CD4-positive, alpha-beta T cell treated with Interleukin-1 beta for 1 hour (primary cell): Measurements from ENCODE around the gene AKAP7.

ENCODE experiments used
- DNase-seq, 2 donors: peaks; one replicate each; pipeline ENCODE4 v3.0.0-alpha.2; 2020 to 2022

The AKAP7 gene

GRCh38 chr6:131205481-131206244, 70.4 kb downstream of the AKAP7 start:
- peak in 1 of 2 donors; percentile 10 for DNase-seq

- DNase-seq, result no peak
These were observed 71.4 kb downstream of the AKAP7 start for GRCh38 chr6:131206463-131207251.

DNA sequence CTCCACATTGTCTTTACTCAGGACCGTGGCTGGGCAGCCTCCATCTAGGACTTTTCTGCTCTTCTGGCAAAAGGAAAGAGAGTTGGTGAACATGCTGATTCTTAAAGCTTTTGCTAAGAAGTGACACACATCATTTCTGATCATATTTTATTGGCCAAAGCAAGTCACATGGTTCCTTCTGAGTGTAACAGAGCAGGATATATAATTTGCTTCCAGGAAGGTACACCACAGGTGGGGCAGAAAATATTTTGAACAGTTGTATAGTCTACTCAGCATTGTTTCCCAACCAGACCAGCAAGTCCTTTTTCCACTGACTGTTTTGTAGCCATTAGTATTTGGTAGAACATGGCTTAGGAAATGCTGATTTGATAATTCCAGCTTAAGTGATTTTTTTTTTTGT, 73.5 kb downstream of the AKAP7 start:
- peak in 1 of 2 donors; percentile 11 for DNase-seq

DNA sequence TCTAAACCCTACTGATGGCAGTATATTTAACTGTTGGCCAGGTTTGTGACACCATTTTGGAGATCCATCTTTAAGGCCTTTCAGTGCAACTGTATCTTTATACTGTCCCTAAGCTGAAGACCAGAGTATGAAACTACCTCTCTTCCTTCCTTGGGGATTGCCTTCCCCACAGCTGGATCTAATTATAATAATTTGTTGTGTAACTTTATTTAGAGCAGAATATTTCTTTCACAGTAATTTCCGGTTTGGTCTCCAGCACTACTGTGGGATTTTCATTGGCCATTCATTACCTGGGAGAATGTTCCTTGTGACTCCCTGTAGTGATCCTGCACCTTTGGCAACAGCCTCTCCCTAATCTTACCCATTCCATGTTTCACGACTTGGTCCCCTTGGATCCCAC, 75.2 kb downstream of the AKAP7 start:
- no peak for DNase-seq

GRCh38 chr6:131212024-131212423, 76.8 kb downstream of the AKAP7 start:
- DNase-seq, result no peak

GRCh38 chr6:131212913-131213312, 77.6 kb downstream of the AKAP7 start:
- no peak for DNase-seq

DNA sequence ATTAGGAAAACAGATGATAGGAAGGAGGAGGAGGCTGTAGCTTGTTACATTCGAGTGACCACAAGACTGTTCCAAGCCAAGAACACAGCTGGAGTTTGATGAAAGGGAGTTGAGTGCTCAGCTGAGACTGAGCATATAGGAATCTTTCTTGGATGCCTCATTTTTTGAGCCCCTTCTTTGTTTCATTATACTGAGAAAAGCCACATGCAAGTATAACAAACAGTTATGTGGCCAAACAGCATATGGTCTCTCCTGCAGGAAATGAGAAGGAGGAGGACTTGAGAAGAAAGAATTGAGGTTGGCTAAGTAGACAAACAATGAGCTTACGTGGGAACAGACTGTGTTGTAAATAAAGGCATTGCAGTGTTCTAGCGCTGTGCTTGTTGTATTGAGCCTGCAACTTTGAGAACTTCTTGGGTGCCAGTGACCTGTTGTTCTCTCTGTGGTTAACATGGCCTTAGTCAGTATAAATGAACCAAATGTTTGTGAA, 78.3 kb downstream of the AKAP7 start:
- DNase-seq, result no peak

DNA sequence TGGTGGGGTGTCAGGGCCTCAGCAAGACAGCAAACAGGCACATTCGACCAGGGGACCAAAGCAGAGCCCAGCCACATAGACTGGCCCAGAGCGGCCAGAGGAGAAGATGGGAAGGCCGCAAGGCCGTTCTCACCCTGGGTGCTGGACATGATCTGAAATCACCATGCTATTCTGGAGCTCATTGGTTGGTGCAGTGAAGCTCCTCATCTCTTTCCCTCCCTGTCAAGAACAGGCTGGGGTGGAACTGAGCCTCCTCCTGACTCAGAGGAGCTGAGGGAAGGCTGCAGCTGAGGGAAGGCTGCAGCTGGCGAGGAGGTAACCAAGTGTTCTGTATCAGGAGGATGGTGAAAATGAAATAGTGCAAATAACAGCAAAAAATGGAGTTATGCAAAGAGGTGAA, 80.0 kb downstream of the AKAP7 start:
- no peak for DNase-seq

DNA sequence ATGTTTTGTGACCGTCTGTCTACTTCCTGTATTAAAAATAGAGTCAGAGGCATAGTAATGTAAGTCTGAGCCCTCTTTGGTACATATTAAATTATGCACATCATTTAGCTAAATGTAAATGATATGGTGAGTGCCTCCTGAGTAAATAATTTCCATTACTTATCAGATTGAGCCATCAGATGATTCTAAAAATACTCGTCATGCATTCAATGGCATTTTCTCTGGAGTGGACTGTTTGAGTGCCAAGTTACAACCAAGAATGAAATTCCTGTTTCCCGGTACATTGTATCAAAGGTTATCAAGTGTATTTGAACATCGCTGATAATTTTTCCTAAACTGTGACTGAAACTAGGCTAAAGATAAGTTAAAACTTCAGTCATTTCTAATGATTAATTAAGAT, 81.0 kb downstream of the AKAP7 start:
- no peak for DNase-seq

- DNase-seq, result no peak
These were observed 87.5 kb downstream of the AKAP7 start for GRCh38 chr6:131222773-131223172.

DNA sequence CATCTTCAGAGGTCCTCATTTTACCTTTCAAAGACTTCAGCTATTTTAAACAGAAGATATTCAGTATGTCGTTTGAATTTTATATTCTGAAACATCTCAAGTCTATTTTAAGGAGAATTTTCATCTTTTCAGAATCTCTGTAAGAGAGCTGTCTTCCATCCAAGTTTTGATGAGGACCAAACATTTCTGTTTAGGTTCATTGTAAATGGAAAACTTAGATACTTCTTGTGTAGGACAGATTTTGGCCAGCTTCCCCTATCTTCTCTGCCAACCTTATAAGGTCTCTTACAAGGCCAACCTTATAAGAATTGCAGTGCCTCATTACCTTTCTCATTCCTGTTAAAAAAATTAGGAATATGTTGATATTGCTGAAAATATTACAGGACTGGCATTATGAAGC, 88.1 kb downstream of the AKAP7 start:
- no peak for DNase-seq

- no peak for DNase-seq
These were observed 89.9 kb downstream of the AKAP7 start for GRCh38 chr6:131225127-131225526.

GRCh38 chr6:131225959-131226358, 90.7 kb downstream of the AKAP7 start:
- no peak for DNase-seq

GRCh38 chr6:131226459-131227157, 91.3 kb downstream of the AKAP7 start:
- DNase-seq, result no peak

GRCh38 chr6:131227158-131227543, 91.9 kb downstream of the AKAP7 start:
- DNase-seq, result no peak

DNA sequence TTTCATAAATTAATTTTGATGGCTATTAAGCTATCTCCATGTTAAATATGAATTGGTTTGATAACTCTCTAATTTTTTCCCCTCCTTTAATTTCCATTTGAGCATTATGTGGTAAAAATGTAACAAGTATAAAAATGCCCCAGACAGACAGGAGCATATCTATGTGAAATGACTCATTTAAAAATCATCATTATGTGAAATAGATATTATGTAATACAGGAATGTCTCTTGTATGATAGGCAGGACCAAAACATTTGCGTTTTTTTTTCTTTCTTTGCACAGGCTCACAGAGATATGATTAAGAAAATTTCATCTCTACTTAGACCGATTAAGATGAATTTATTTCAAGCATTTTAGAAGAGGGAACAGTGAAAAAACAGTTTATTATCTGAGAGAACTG, 95.8 kb downstream of the AKAP7 start:
- no peak for DNase-seq

- DNase-seq, result no peak
These were observed 96.6 kb downstream of the AKAP7 start for GRCh38 chr6:131231891-131232290.

- DNase-seq, result no peak
These were observed 109.7 kb downstream of the AKAP7 start for GRCh38 chr6:131244942-131245341.

- DNase-seq, result peak in 1 of 2 donors; percentile 22
These were observed 114.9 kb downstream of the AKAP7 start for GRCh38 chr6:131250122-131250521.

DNA sequence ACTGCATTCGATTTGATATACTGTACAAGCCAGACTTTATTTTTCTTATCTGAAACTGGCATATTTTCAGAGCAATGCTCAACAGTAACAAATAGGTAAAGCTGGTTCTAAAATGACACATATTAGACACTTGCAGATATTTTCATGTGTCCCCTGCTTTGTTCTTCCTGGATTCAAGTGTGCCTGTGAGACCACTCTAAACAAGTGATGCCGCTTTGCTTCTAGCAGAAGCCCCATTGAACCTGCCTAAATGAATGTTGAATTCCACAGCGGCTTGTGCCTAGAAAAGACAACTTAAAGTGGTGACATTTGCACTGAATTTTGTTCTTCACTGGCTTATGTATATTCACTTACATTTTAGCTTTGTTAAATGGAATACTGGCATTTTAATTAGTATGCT, 115.7 kb downstream of the AKAP7 start:
- DNase-seq, result no peak

DNA sequence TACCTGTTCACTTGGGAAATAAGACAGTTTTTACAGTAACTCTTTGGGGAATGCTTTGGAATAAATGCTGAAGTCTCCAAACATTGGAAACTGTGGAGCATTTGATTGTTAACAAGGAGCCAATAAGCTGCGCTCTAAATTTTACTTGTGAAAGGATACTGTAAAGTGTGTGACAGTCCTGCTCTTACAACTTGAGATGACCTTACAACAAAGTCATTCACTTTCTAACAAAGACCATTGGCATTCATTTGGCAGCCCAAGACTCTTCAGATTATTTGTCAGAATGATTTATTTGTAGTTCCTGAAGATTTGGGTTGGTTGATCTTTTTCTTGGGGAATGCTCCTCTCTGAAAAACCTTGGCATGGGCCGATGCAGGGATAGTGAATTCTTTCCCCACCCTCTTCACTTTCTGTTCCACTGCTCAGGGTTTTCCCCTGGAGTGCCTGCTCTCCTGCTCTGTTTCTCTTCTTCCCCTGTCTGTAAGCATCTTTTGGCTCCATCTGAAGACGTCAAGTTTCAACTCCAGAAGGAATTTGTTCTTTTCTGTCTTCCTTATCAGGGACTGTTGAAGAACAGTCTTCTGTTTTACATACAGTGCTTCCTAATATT, 116.4 kb downstream of the AKAP7 start:
- DNase-seq, result no peak

- DNase-seq, result no peak
These were observed 120.2 kb downstream of the AKAP7 start for GRCh38 chr6:131255434-131255833.

DNA sequence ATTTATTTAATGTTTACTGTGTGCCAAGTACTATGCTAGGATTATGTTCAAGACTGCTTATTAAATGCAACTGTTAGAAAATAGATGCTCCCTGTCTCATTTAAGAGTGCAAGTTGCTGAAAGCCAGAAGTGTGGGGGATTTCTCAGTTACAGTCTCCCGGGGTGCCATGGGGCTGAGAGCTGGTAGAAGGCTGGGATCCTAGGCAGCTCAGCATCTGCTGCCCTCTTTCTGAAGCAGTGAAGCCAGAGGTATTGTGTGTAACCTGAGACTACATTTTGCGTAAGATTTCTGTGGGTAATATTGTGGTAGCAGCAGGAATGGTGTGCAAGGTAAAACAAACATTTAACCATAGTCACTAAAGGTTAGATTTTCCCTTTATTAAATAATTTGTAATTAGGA, 120.6 kb downstream of the AKAP7 start:
- no peak for DNase-seq
